UCSD-AML1 (cell line): Measurements from ENCODE around the gene IL24.
"Not testable (repeated sequence)": the region's sequence is repeated elsewhere in the genome, so short reads cannot be mapped to it uniquely, and the experiment has no call there.

Source experiments
- DNase-seq: peaks from one replicate; lab custom pipeline; 2025; ENCODE audit not compliant: unreplicated experiment; lab: John Stamatoyannopoulos, UW

Gene IL24, protein sequence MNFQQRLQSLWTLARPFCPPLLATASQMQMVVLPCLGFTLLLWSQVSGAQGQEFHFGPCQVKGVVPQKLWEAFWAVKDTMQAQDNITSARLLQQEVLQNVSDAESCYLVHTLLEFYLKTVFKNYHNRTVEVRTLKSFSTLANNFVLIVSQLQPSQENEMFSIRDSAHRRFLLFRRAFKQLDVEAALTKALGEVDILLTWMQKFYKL

DNA sequence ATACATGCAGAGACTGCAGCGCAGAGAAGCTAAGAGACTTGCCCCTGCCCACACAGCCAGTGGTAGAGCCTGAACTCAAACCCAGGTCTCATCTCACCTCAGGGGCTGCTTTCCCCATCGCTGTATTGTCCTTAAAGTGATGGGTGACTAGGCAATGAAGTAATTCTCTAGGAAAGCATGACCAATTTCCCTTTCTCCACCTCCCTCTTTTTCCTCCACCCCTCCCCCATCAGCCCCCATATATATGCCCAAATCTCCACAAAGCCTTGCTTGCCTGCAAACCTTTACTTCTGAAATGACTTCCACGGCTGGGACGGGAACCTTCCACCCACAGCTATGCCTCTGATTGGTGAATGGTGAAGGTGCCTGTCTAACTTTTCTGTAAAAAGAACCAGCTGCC lies at the start of gene IL24:
TSS of gene IL24 (plus strand) at position 269 of the 400 bp plus-strand sequence. CDS start 390 bp downstream, outside the sequence.
- DNase-seq: no peak

GRCh38 chr1:206847946-206848345 lies 49.3 kb upstream of the IL24 start:
- DNase-seq: no peak

DNA sequence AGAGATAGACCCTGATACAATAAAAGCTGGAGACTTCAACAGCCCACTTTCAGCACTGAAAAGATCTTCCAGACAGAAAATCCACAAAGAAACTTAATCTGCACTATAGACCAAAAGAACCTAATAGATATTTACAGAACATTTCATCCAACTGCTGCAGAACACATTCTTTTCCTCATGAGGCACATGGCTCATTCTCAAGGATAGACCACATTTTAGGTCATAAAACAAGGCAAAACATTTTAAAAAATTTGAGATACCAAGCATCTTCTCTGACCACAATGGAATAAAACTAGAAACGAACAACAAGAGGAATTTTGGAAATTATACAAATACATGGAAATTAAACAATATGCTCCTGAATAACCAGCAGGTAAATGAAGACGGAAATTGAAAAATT lies 46.8 kb upstream of the IL24 start:
- DNase-seq: no peak

- DNase-seq: no peak
These were observed 45.8 kb upstream of the IL24 start for GRCh38 chr1:206851341-206852010.

GRCh38 chr1:206852662-206853061 lies 44.6 kb upstream of the IL24 start:
- not testable (repeated sequence) for DNase-seq

GRCh38 chr1:206853696-206854095 lies 43.5 kb upstream of the IL24 start:
- DNase-seq: not testable (repeated sequence)

GRCh38 chr1:206854401-206855129 lies 42.7 kb upstream of the IL24 start:
- DNase-seq: no peak

- no peak for DNase-seq
These were observed 41.4 kb upstream of the IL24 start for GRCh38 chr1:206855859-206856258.

GRCh38 chr1:206856674-206857464 lies 40.4 kb upstream of the IL24 start:
- no peak for DNase-seq

GRCh38 chr1:206859082-206859521 lies 38.1 kb upstream of the IL24 start:
- peak; percentile 45 for DNase-seq

- no peak for DNase-seq
These were observed 37.1 kb upstream of the IL24 start for GRCh38 chr1:206860165-206860564.

DNA sequence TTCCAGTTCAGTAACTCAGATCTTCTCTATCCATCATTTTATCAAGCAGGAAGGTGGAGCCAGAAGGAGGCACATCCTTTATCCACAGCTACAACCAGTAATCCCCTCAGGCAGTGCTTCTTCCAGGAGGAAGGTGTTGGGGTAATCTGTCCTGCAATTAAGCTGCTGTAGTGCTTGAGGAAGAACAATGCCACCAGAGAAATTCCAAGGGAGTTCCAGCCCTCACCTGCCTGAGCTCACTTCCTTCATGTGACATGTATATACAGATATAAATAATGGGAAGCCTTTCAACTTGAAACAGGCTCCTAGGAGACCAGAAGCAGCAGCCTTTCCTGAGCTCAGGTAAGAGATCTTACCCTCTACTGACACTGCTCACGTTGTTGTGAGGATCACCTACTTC lies 34.0 kb upstream of the IL24 start:
- DNase-seq: no peak

DNA sequence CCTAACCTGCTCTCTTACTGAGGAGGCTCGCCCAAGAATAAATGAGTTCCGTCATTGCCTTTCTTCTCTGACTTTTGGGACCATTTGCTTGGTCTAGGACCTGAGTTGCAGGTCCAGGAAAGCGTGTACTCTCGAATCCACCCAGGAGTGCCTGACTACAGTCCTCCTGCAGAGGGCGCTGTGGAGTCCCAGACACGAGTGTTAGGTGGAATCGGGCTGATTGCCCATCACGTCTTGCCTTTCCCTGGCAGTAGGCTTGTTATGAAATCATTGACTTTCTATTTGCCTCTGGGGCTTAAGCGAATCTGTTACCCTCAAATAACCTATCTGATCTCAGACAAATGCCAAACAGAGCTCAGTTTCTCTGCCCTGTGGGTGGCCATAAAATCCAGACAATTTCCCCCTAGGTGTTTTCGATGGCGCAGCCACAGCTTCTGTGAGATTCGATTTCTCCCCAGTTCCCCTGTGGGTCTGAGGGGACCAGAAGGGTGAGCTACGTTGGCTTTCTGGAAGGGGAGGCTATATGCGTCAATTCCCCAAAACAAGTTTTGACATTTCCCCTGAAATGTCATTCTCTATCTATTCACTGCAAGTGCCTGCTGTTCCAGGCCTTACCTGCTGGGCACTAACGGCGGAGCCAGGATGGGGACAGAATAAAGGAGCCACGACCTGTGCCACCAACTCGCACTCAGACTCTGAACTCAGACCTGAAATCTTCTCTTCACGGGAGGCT lies 32.1 kb upstream of the IL24 start, which contains the start of gene IL20:
TSS of gene IL20 (plus strand) at position 685 of the 733 bp plus-strand sequence. CDS start 230 bp downstream, outside the sequence.
- peak; percentile 73 for DNase-seq

GRCh38 chr1:206866062-206866461 lies 31.2 kb upstream of the IL24 start:
- DNase-seq: no peak

DNA sequence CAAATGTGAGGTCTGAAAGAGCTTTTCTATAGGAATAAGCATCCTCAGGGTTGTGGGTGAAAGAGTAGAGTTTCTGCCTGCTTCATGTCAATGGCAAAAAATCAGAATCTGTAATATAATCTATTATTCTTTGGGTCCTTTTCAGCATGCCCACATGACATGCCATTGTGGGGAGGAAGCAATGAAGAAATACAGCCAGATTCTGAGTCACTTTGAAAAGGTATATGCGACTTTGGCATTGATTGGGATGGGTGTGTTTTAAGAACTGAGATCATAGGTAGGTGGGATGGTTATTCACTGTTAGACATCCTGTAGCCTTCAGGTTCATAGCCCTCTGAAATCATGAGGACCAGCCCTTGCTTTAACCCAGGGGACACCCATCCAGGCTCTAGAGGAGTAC lies 30.0 kb upstream of the IL24 start:
- DNase-seq: no peak

DNA sequence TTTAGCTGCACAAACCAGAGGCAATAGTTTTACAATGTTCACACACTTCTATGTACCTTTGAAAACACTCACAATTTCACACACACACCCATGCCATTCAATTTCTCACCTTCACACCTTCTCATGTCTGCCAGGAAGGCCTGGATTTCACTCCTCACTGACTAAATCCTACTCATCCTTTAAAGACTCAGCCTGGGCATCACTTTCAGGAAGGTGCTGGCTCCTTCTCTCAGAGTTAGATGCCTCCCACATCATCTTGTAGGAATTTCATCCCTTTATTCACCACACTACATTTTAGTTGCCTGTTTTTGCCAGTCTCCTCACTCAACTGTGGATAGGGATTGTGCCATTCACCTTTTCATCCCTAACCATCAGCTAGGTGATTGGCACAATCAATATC lies 29.5 kb upstream of the IL24 start:
- DNase-seq: no peak

- no peak for DNase-seq
These were observed 29.0 kb upstream of the IL24 start for GRCh38 chr1:206868264-206868663.

DNA sequence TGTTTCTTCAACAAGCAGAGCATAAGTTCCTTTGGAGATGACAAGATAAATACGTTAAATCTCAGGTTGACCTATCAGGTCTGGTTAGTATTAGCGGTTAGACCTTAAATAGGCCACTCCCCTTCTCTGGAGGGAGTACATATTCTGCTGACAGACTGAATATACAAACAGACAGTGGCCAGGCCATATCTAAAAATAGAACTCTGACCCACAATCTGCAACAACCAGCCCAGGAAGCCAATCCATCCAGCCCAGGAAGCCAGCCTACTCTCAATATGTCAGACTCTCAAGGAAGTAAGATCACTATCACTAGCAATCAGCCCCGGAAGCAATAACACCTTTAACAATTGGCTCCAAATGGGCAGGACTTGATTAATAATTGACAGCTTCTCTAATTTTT lies 25.1 kb upstream of the IL24 start:
- no peak for DNase-seq

- no peak for DNase-seq
These were observed 23.5 kb upstream of the IL24 start for GRCh38 chr1:206873603-206874188.

GRCh38 chr1:206875752-206876377 lies 21.4 kb upstream of the IL24 start:
- no peak for DNase-seq
